Activated CD8-positive, alpha-beta memory T cell treated with anti-CD3 and anti-CD28 coated beads, Interleukin-2, amount 50 U/mL, for 4 hours (primary cell): ENCODE measurements around the gene TOP2A.
"Not testable (repeated sequence)": the region's sequence is repeated elsewhere in the genome, so short reads cannot be mapped to it uniquely, and the experiment has no call there.

Experiments
- DNase-seq: peaks from one replicate; pipeline ENCODE4 v3.0.0-alpha.2; 2020

Gene TOP2A

GRCh38 chr17:40375786-40376185 is 41.9 kb downstream of the TOP2A start:
- not testable (repeated sequence) for DNase-seq

- no peak for DNase-seq
These were observed 42.7 kb downstream of the TOP2A start for GRCh38 chr17:40374821-40375498.

- no peak for DNase-seq
These were observed 43.7 kb downstream of the TOP2A start for GRCh38 chr17:40373999-40374398.

GRCh38 chr17:40373324-40373723 is 44.4 kb downstream of the TOP2A start:
- no peak for DNase-seq

GRCh38 chr17:40372644-40373043 is 45.1 kb downstream of the TOP2A start:
- DNase-seq = not testable (repeated sequence)

- DNase-seq = no peak
These were observed 45.7 kb downstream of the TOP2A start for GRCh38 chr17:40372031-40372430.

- DNase-seq = no peak
These were observed 46.3 kb downstream of the TOP2A start for GRCh38 chr17:40371261-40371929.

GRCh38 chr17:40369923-40370322 is 47.8 kb downstream of the TOP2A start:
- no peak for DNase-seq

- not testable (repeated sequence) for DNase-seq
These were observed 50.0 kb downstream of the TOP2A start for GRCh38 chr17:40367728-40368127.

- no peak for DNase-seq
These were observed 50.7 kb downstream of the TOP2A start for GRCh38 chr17:40366861-40367518.

GRCh38 chr17:40366076-40366860 is 51.4 kb downstream of the TOP2A start:
- no peak for DNase-seq

- no peak for DNase-seq
These were observed 52.8 kb downstream of the TOP2A start for GRCh38 chr17:40364906-40365305.

GRCh38 chr17:40364121-40364861 is 53.4 kb downstream of the TOP2A start, which contains the start of gene GJD3:
Gene GJD3, minus strand, starts transcription at chr17:40364737. Its CDS starts 922 bp downstream, at chr17:40363815.
- no peak for DNase-seq

GRCh38 chr17:40363111-40363827 is 54.4 kb downstream of the TOP2A start:
- no peak for DNase-seq

GRCh38 chr17:40362696-40363110 is 55.0 kb downstream of the TOP2A start:
- DNase-seq = peak; percentile 77

- DNase-seq = no peak
These were observed 55.6 kb downstream of the TOP2A start for GRCh38 chr17:40361925-40362695.

GRCh38 chr17:40361063-40361924 is 56.4 kb downstream of the TOP2A start:
- DNase-seq = no peak

- DNase-seq = no peak
These were observed 57.6 kb downstream of the TOP2A start for GRCh38 chr17:40360091-40360490.

- DNase-seq = peak; percentile 94
These were observed 59.2 kb downstream of the TOP2A start for GRCh38 chr17:40358323-40359038.
